ENCODE measurements around the gene CASP5. TPM values are rescaled to one million over a fixed set of nuclear protein-coding genes. Genes with fewer than 3 reads are reported as not detected.
"Not testable (repeated sequence)": the region's sequence is repeated elsewhere in the genome, so short reads cannot be mapped to it uniquely, and the experiment has no call there.

CASP5 gene
- total RNA-seq, 1 donor from 2014 or later: 0.52 TPM

GRCh38 chr11:105000167-105000566 lies 22.8 kb downstream of the CASP5 start:
- Histone ChIP-seq H3K4me3 (ENCODE audit: low read length in 3 of 3) (no peak overlapping the region), H3K27ac (ENCODE audit: low read depth, low read length) (no peak overlapping the region), H3K9me3 (ENCODE audit: control insufficient read depth in 3 of 3, low read length in 3 of 3) (no peaks in the 10 kb centered on the region), H3K27me3 (ENCODE audit: control insufficient read depth in 3 of 3, insufficient read depth in 3 of 3, low read length in 3 of 3) (no peaks in the 10 kb centered on the region), H3K4me1 (ENCODE audit: control insufficient read depth in 3 of 3, insufficient read depth in 3 of 3, low read length in 3 of 3) (no peaks in the 10 kb centered on the region), H3K9ac (ENCODE audit: low read depth in 1 of 3, low read length in 3 of 3) (no peak overlapping the region), H3K36me3 (ENCODE audit: control insufficient read depth in 3 of 3, insufficient read depth in 3 of 3, low read length in 3 of 3) (no peaks in the 10 kb centered on the region)

DNA sequence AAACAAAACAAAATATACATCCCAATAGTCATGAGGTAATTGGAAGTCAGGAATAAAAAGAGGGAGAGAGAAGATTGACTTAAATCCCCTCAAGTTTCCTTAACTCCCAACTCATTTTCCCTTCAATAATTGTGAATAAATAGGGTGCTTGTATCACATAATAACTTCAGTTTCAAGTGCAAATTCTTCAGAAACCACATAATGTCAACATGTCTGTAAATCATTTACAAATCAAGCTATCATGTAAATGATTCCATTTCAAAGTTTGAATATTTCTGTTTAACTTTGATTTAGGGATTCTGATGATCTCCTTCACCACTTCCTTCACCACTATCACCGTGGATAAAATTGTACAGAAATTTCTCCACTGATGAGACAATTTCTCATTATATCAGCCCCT lies 23.2 kb downstream of the CASP5 start:
- Histone ChIP-seq H3K4me3 (ENCODE audit: low read length in 3 of 3) (no peak overlapping the region), H3K27ac (ENCODE audit: low read depth, low read length) (no peak overlapping the region), H3K27me3 (ENCODE audit: control insufficient read depth in 3 of 3, insufficient read depth in 3 of 3, low read length in 3 of 3) (no peaks in the 10 kb centered on the region), H3K9me3 (ENCODE audit: control insufficient read depth in 3 of 3, low read length in 3 of 3) (no peaks in the 10 kb centered on the region), H3K9ac (ENCODE audit: low read depth in 1 of 3, low read length in 3 of 3) (no peak overlapping the region), H3K36me3 (ENCODE audit: control insufficient read depth in 3 of 3, insufficient read depth in 3 of 3, low read length in 3 of 3) (no peaks in the 10 kb centered on the region), H3K4me1 (ENCODE audit: control insufficient read depth in 3 of 3, insufficient read depth in 3 of 3, low read length in 3 of 3) (no peaks in the 10 kb centered on the region)

- Histone ChIP-seq H3K4me3 (ENCODE audit: low read length in 3 of 3) (no peak overlapping the region), H3K27ac (ENCODE audit: low read depth, low read length) (no peak overlapping the region), H3K27me3 (ENCODE audit: control insufficient read depth in 3 of 3, insufficient read depth in 3 of 3, low read length in 3 of 3) (no peaks in the 10 kb centered on the region), H3K9ac (ENCODE audit: low read depth in 1 of 3, low read length in 3 of 3) (no peak overlapping the region), H3K4me1 (ENCODE audit: control insufficient read depth in 3 of 3, insufficient read depth in 3 of 3, low read length in 3 of 3) (no peaks in the 10 kb centered on the region), H3K36me3 (ENCODE audit: control insufficient read depth in 3 of 3, insufficient read depth in 3 of 3, low read length in 3 of 3) (no peaks in the 10 kb centered on the region), H3K9me3 (ENCODE audit: control insufficient read depth in 3 of 3, low read length in 3 of 3) (no peaks in the 10 kb centered on the region)
These were observed 25.7 kb downstream of the CASP5 start for GRCh38 chr11:104997288-104997687.

DNA sequence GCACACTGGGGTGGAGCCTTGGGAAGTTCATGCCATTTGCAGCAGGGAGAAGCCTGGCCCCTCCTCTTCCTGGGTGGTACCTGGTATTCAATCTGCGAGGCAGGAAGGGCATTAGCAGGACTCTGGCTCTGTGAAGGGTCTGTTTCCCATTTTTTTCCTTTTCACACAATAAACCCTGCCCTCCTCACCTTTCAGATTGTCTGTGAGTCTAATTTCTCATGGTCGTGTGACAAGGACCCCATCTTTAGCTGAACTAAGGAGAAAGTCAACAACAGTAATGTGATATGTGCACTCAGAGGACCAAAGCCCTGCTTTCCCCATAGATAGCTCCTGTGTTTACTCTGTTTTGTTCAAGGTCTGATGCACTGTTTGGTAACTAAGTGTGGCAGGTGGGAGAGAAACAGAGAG lies 28.0 kb downstream of the CASP5 start:
- Histone ChIP-seq H3K9ac (ENCODE audit: low read depth in 1 of 3, low read length in 3 of 3) (no peak overlapping the region), H3K27ac (ENCODE audit: low read depth, low read length) (no peak overlapping the region), H3K4me1 (ENCODE audit: control insufficient read depth in 3 of 3, insufficient read depth in 3 of 3, low read length in 3 of 3) (no peaks in the 10 kb centered on the region), H3K27me3 (ENCODE audit: control insufficient read depth in 3 of 3, insufficient read depth in 3 of 3, low read length in 3 of 3) (no peaks in the 10 kb centered on the region), H3K36me3 (ENCODE audit: control insufficient read depth in 3 of 3, insufficient read depth in 3 of 3, low read length in 3 of 3) (no peaks in the 10 kb centered on the region), H3K9me3 (ENCODE audit: control insufficient read depth in 3 of 3, low read length in 3 of 3) (no peaks in the 10 kb centered on the region), H3K4me3 (ENCODE audit: low read length in 3 of 3) (no peak overlapping the region)

- Histone ChIP-seq H3K4me1 (ENCODE audit: control insufficient read depth in 3 of 3, insufficient read depth in 3 of 3, low read length in 3 of 3) (no peaks in the 10 kb centered on the region), H3K36me3 (ENCODE audit: control insufficient read depth in 3 of 3, insufficient read depth in 3 of 3, low read length in 3 of 3) (no peaks in the 10 kb centered on the region), H3K4me3 (ENCODE audit: low read length in 3 of 3) (no peak overlapping the region), H3K9ac (ENCODE audit: low read depth in 1 of 3, low read length in 3 of 3) (no peak overlapping the region), H3K9me3 (ENCODE audit: control insufficient read depth in 3 of 3, low read length in 3 of 3) (peaks cover 0 to 2% (median 0%) of the 10 kb centered on the region in 3 donors), H3K27ac (ENCODE audit: low read depth, low read length) (no peak overlapping the region), H3K27me3 (ENCODE audit: control insufficient read depth in 3 of 3, insufficient read depth in 3 of 3, low read length in 3 of 3) (no peaks in the 10 kb centered on the region)
These were observed 30.2 kb downstream of the CASP5 start for GRCh38 chr11:104992781-104993180.

DNA sequence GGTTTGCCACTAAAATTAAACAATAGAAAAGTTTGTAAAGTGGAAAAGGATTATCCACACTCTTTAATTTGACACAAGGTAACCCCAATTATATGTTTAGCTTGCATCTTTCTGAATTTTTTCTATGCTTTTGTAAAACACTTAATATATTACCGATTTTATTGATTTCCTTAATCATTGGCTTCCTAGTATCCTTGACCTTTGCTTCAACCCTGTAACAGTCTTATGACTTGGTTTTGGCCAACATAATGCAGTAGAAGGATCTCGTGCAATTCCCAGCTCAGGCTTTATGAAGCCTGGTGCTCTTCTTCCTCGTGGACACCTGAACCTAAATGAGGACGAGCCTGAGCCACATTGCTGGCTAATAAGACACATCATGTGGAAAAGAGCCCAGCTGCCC lies 31.0 kb downstream of the CASP5 start:
- no peaks in the 10 kb centered on the region for H3K27me3 ChIP-seq (ENCODE audit: control insufficient read depth in 3 of 3, insufficient read depth in 3 of 3, low read length in 3 of 3)
- H3K4me1 ChIP-seq (ENCODE audit: control insufficient read depth in 3 of 3, insufficient read depth in 3 of 3, low read length in 3 of 3): no peaks in the 10 kb centered on the region
- H3K27ac ChIP-seq (ENCODE audit: low read depth, low read length): no peak overlapping the region
- peaks cover 0 to 2% (median 0%) of the 10 kb centered on the region in 3 donors for H3K9me3 ChIP-seq (ENCODE audit: control insufficient read depth in 3 of 3, low read length in 3 of 3)
- no peaks in the 10 kb centered on the region for H3K36me3 ChIP-seq (ENCODE audit: control insufficient read depth in 3 of 3, insufficient read depth in 3 of 3, low read length in 3 of 3)
- no peak overlapping the region for H3K4me3 ChIP-seq (ENCODE audit: low read length in 3 of 3)
- no peak overlapping the region for H3K9ac ChIP-seq (ENCODE audit: low read depth in 1 of 3, low read length in 3 of 3)

DNA sequence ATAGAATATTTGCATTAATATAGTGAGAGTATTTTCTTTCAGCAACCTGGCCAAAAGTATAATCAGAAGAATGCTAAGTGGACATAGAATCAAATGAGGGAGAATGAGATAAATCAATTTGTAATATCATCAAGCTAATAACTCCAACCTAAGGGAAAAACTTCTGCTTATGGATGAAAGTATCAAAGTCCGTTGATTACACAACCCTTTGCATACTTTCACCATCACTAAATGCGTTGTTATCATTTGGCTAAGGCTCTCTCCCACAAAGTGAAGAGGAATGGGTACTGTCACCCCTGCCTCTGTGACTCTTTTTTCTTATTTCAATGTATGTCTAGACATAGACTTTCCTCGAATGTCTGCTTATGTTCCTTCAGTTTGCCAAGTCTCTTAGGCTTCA lies 38.2 kb downstream of the CASP5 start:
- Histone ChIP-seq H3K27ac (ENCODE audit: low read depth, low read length) (no peak overlapping the region), H3K4me1 (ENCODE audit: control insufficient read depth in 3 of 3, insufficient read depth in 3 of 3, low read length in 3 of 3) (no peaks in the 10 kb centered on the region), H3K27me3 (ENCODE audit: control insufficient read depth in 3 of 3, insufficient read depth in 3 of 3, low read length in 3 of 3) (no peaks in the 10 kb centered on the region), H3K4me3 (ENCODE audit: low read length in 3 of 3) (no peak overlapping the region), H3K9me3 (ENCODE audit: control insufficient read depth in 3 of 3, low read length in 3 of 3) (peaks cover 0 to 2% (median 0%) of the 10 kb centered on the region in 3 donors), H3K9ac (ENCODE audit: low read depth in 1 of 3, low read length in 3 of 3) (no peak overlapping the region), H3K36me3 (ENCODE audit: control insufficient read depth in 3 of 3, insufficient read depth in 3 of 3, low read length in 3 of 3) (no peaks in the 10 kb centered on the region)

DNA sequence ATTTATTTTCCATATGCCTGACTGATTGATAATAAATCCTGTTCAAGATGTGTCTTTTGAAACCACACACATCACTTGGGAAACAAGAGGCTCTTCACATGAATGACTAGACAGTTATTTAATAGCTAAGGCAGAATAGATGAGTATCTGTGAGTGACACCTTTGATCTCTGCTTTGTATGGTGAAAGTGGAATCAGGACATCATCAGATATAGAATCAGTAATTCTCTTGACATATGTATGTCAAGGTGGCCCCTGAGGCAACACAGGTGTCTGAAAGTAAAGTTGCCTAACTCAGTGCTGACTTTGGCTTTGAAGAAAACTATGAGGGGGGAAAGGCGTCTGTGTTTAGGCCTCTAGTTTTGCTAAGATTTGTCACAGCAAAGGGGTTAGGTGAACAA lies 43.1 kb downstream of the CASP5 start:
- Histone ChIP-seq H3K27ac (ENCODE audit: low read depth, low read length) (no peak overlapping the region), H3K9me3 (ENCODE audit: control insufficient read depth in 3 of 3, low read length in 3 of 3) (no peaks in the 10 kb centered on the region), H3K27me3 (ENCODE audit: control insufficient read depth in 3 of 3, insufficient read depth in 3 of 3, low read length in 3 of 3) (no peaks in the 10 kb centered on the region), H3K9ac (ENCODE audit: low read depth in 1 of 3, low read length in 3 of 3) (no peak overlapping the region), H3K36me3 (ENCODE audit: control insufficient read depth in 3 of 3, insufficient read depth in 3 of 3, low read length in 3 of 3) (no peaks in the 10 kb centered on the region), H3K4me3 (ENCODE audit: low read length in 3 of 3) (no peak overlapping the region), H3K4me1 (ENCODE audit: control insufficient read depth in 3 of 3, insufficient read depth in 3 of 3, low read length in 3 of 3) (no peaks in the 10 kb centered on the region)

DNA sequence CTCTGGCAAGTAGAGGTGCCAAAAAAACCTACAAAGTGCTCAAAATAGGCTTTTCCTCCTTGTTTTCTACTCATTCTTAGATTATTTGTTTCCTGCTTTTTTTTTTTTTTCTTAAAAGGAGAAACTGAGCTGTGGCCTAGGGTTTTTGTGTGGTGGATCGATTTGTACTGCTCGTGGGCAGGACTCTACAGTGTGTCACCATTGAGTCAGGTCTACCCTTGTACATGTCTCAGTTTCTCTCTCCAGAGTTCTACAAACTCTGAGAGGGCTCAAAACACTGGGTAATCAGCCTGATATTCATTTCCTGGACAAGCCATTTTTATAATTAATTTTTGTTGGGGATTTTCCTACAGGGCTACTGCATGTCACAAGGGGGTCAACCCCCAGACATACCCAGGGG lies 49.4 kb downstream of the CASP5 start:
- H3K4me3 ChIP-seq (ENCODE audit: low read length in 3 of 3): no peak overlapping the region
- no peaks in the 10 kb centered on the region for H3K36me3 ChIP-seq (ENCODE audit: control insufficient read depth in 3 of 3, insufficient read depth in 3 of 3, low read length in 3 of 3)
- no peak overlapping the region for H3K27ac ChIP-seq (ENCODE audit: low read depth, low read length)

GRCh38 chr11:104972924-104973323 lies 50.0 kb downstream of the CASP5 start:
- H3K9ac ChIP-seq (ENCODE audit: low read depth in 1 of 3, low read length in 3 of 3); H3K27me3 ChIP-seq (ENCODE audit: control insufficient read depth in 3 of 3, insufficient read depth in 3 of 3, low read length in 3 of 3); H3K4me3 ChIP-seq (ENCODE audit: low read length in 3 of 3); H3K27ac ChIP-seq (ENCODE audit: low read depth, low read length); H3K9me3 ChIP-seq (ENCODE audit: control insufficient read depth in 3 of 3, low read length in 3 of 3); H3K36me3 ChIP-seq (ENCODE audit: control insufficient read depth in 3 of 3, insufficient read depth in 3 of 3, low read length in 3 of 3); H3K4me1 ChIP-seq (ENCODE audit: control insufficient read depth in 3 of 3, insufficient read depth in 3 of 3, low read length in 3 of 3): not testable (repeated sequence)

More for the DNA sequence above, 49.4 kb downstream of the CASP5 start:
- Histone ChIP-seq H3K9me3 (ENCODE audit: control insufficient read depth in 3 of 3, low read length in 3 of 3) (no peaks in the 10 kb centered on the region), H3K9ac (ENCODE audit: low read depth in 1 of 3, low read length in 3 of 3) (no peak overlapping the region), H3K27me3 (ENCODE audit: control insufficient read depth in 3 of 3, insufficient read depth in 3 of 3, low read length in 3 of 3) (no peaks in the 10 kb centered on the region), H3K4me1 (ENCODE audit: control insufficient read depth in 3 of 3, insufficient read depth in 3 of 3, low read length in 3 of 3) (peaks cover 6% of the 10 kb centered on the region in 3 donors)

DNA sequence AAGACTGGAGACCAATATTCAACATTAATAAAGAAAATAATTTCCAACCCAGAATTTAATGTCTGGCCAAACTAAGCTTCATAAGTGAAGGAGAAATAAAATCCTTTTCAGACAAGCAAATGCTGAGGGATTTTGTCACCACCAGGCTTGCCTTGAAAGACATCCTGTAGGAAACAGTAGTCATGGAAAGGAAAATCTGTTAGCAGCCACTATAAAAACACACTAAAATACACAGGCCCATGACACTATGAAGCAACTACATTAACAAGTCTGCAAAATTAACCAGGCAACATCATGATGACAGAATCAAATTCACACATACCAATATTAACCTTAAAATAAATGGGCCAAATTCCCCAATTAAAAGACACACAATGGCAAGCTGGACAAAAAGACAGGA lies 52.2 kb downstream of the CASP5 start:
- Histone ChIP-seq H3K9me3 (ENCODE audit: control insufficient read depth in 3 of 3, low read length in 3 of 3) (no peaks in the 10 kb centered on the region), H3K27ac (ENCODE audit: low read depth, low read length) (no peak overlapping the region), H3K9ac (ENCODE audit: low read depth in 1 of 3, low read length in 3 of 3) (no peak overlapping the region), H3K4me1 (ENCODE audit: control insufficient read depth in 3 of 3, insufficient read depth in 3 of 3, low read length in 3 of 3) (peaks cover 9 to 18% (median 11%) of the 10 kb centered on the region in 3 donors), H3K36me3 (ENCODE audit: control insufficient read depth in 3 of 3, insufficient read depth in 3 of 3, low read length in 3 of 3) (no peaks in the 10 kb centered on the region), H3K27me3 (ENCODE audit: control insufficient read depth in 3 of 3, insufficient read depth in 3 of 3, low read length in 3 of 3) (no peaks in the 10 kb centered on the region), H3K4me3 (ENCODE audit: low read length in 3 of 3) (no peak overlapping the region)

Data from skeletal muscle tissue (tissue), 4 donors.